Kidney (tissue), 14 donors: Measurements from ENCODE around the gene HHLA2. TPM values are rescaled to one million over a fixed set of nuclear protein-coding genes. Genes with fewer than 3 reads are reported as not detected.

Source experiments
- DNase-seq, 5 donors: peaks; one replicate each; pipeline ENCODE4 v3.0.0-alpha.2; 2013 to 2020
- FAIRE-seq: peaks from 2 replicates; lab custom pipeline; 2012; peaks lifted over from hg19 to GRCh38; lab: Jason Lieb, UNC
- H3K27ac ChIP-seq, 2 donors: one replicate each; pipeline ENCODE4 v1.7.0; 2013; ENCODE audit warnings: low read depth in 2 of 2, low read length in 2 of 2, inconsistent platforms in 1 of 2
- H3K27me3 ChIP-seq: one replicate; pipeline ENCODE4 v1.7.1; 2013; ENCODE audit warnings: low read length, inconsistent platforms; ENCODE audit not compliant: control insufficient read depth, insufficient read depth
- H3K36me3 ChIP-seq, 3 donors: one replicate each; pipeline versions ENCODE4 v1.7.0 to v1.7.1; 2013; ENCODE audit warnings: low read length in 3 of 3, control low read depth in 1 of 3, inconsistent platforms in 1 of 3; ENCODE audit not compliant: insufficient read depth in 3 of 3, control insufficient read depth in 2 of 3
- H3K4me1 ChIP-seq, 3 donors: one replicate each; pipeline versions ENCODE4 v1.7.0 to v1.7.1; 2013; ENCODE audit warnings: low read length in 3 of 3, inconsistent platforms in 1 of 3, low read depth in 1 of 3; ENCODE audit not compliant: control insufficient read depth in 2 of 3, insufficient read depth in 2 of 3
- H3K4me3 ChIP-seq, 3 donors: one replicate each; pipeline versions ENCODE4 v1.7.0 to v1.8.1; 2013; ENCODE audit warnings: low read length in 3 of 3, control low read depth in 1 of 3, inconsistent platforms in 1 of 3
- H3K9ac ChIP-seq, 3 donors: one replicate each; pipeline versions ENCODE4 v1.7.0 to v1.7.1; 2013; ENCODE audit warnings: low read length in 3 of 3, control low read depth in 1 of 3, inconsistent platforms in 1 of 3
- H3K9me3 ChIP-seq, 3 donors: one replicate each; pipeline versions ENCODE4 v1.7.0 to v1.7.1; 2013; ENCODE audit warnings: low read length in 3 of 3, control low read depth in 1 of 3, inconsistent platforms in 1 of 3; ENCODE audit not compliant: control insufficient read depth in 2 of 3, insufficient read depth in 1 of 3
- intact Hi-C: fragments of 100-400 bp; cut with DNase I; formaldehyde crosslinking; loops from one replicate; pipeline ENCODE4 v1.11.1; 2022
- polyA plus RNA-seq: library from polyadenylated mRNA; stranded (reverse); fragments of 350-450 nt; fragmentation: Illumina TruSeq; extraction: RNeasy Lipid Tissue Mini Kit (QIAGEN cat#74804); gene quantifications from one replicate; pipeline ENCODE4 v1.2.3, GENCODE V29; 2014; ENCODE audit warnings: low read depth, low replicate concordance; ENCODE audit not compliant: insufficient read depth
- total RNA-seq: library from RNA; stranded (reverse); fragmentation: NEBNext Ultra II Directional; extraction: Animal tissue kit (Norgen Biotek cat#: 25700); gene quantifications from one replicate; pipeline ENCODE4 v1.2.1, GENCODE V29; 2021
- TF ChIP-seq, protein P1 (sequence below): IDR thresholded peaks from 3 replicates; pipeline ENCODE4 v1.5.1; 2012; ENCODE audit warnings: mild to moderate bottlenecking, moderate library complexity, borderline replicate concordance; ENCODE audit not compliant: insufficient read depth; ENCODE audit errors: extremely low read depth
- donor health status: control.
- donor health status: control.
- donor health status: control.
- donor health status: control.
- donor health status: control.
- donor health status: DM: yes; HTN: yes; CAD: no.
- donor health status: Normal renal cell carcinoma (clear cell type).

HHLA2 gene
- total and polyA plus RNA-seq, 2 donors from 2014 or later, result 5.1 to 18.8 TPM

DNA sequence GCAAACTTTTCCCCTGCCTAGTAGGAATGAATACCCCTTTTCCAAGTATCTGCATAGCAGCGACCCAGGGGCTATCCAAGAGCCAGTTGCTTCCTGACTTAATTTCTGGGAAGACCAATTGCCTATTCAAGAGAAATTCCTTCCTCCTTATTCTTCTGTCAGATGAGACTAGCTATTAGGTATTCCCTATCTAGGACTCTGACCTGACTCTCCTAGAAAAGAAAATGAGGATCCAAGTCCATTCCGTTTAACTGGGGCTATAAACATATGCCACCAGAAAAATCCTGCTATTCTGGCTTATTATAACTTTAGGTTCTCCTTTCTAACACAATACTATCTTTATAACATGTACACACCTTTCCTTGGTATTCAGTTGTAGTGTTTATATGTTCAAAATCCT, 1.7 kb downstream of the HHLA2 start:
- Histone ChIP-seq H3K9ac (no peak overlapping the region), H3K27me3 (no peaks in the 10 kb centered on the region), H3K9me3 (no peaks in the 10 kb centered on the region), H3K4me1 (peaks cover 0 to 31% (median 10%) of the 10 kb centered on the region in 3 donors), H3K4me3 (peak overlapping the region in 1 of 3 donors; percentile 13), H3K27ac (peak overlapping the region; percentile 45 to 74), H3K36me3 (no peaks in the 10 kb centered on the region)
- intact Hi-C loops, result no loop called here
- TF ChIP-seq, protein P1, sequence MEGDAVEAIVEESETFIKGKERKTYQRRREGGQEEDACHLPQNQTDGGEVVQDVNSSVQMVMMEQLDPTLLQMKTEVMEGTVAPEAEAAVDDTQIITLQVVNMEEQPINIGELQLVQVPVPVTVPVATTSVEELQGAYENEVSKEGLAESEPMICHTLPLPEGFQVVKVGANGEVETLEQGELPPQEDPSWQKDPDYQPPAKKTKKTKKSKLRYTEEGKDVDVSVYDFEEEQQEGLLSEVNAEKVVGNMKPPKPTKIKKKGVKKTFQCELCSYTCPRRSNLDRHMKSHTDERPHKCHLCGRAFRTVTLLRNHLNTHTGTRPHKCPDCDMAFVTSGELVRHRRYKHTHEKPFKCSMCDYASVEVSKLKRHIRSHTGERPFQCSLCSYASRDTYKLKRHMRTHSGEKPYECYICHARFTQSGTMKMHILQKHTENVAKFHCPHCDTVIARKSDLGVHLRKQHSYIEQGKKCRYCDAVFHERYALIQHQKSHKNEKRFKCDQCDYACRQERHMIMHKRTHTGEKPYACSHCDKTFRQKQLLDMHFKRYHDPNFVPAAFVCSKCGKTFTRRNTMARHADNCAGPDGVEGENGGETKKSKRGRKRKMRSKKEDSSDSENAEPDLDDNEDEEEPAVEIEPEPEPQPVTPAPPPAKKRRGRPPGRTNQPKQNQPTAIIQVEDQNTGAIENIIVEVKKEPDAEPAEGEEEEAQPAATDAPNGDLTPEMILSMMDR, result no peak
- FAIRE-seq (no peak), DNase-seq (no peak)

DNA sequence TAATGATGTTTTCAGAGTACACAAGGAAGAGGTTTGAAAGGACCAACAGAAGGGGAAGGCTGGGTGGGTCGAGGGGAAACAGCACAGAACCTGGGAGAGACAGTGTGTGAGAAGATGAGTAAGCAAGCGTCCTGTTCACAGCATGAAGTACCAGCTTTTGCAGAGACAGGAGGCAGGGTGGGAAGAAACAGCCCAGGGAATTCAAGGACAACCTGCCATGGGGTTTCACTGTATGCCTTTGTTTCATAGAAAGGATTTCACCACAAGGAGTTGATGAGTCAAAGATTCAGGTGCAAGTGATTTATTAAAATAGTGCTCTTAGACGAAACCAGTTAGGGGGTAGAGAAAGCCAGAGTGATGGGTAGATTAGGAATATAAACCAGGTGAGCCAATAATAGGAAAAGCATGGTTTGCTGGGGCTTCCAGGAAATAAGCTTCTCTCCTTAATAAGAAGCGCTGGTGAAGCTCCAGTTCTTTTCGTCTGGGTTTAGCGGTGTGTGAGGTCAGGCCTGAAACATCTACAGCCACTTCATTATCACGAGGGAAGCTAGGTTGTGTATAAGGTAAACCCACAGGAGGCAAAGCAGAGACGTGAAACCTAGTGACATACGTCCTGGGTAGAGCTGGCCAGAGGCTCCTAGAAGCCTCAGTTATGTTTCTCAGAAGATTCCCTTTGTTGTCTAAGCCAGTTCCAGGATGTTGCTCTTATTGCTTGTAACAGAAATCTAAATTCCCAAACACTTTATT, 3.9 kb downstream of the HHLA2 start:
- Histone ChIP-seq H3K4me3 (no peak overlapping the region), H3K9ac (no peak overlapping the region), H3K4me1 (peaks cover 0 to 31% (median 10%) of the 10 kb centered on the region in 3 donors), H3K27me3 (no peaks in the 10 kb centered on the region), H3K9me3 (no peaks in the 10 kb centered on the region), H3K36me3 (no peaks in the 10 kb centered on the region), H3K27ac (peak overlapping the region; percentile 2 to 62)
- DNase-seq (no peak), FAIRE-seq (no peak)
- intact Hi-C loops, result no loop called here
- TF ChIP-seq, protein P1, result no peak

DNA sequence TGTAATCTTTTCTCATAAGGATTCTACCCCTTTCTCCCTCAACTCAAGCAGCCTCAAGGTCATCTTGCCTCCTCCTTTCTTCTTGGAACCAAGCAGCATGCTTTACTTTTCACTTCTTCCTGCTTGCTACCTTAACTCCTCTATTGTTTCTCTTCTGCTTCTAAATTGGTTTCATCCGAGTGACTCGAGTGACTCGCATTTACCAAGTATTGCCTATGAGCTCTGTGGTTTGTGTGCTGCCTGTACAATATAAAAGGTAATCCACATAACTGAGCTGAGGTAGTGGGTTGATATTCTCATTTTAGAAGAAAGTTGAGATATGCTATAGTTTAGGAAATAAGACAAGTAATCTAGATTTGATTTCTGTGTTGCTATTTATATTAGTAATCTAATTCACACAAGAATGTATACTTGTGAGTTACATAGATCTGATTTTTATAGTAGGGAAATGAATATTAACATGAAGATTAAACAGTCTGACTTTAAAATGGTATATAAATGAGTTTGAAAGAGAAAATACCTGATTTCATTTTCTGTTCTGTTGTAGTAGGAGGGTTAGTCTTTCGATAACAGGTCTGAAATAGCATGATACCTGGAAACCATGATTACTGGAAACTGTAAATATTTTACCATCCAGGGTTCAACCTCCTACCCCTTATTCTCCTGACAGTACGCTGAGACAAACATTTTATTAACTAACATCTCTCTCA, 5.5 kb downstream of the HHLA2 start:
- Histone ChIP-seq H3K4me1 (peaks cover 0 to 30% (median 6%) of the 10 kb centered on the region in 3 donors), H3K9me3 (no peaks in the 10 kb centered on the region), H3K27ac (peak overlapping the region; percentile 51 to 78), H3K27me3 (no peaks in the 10 kb centered on the region), H3K4me3 (peak overlapping the region in 2 of 3 donors; percentile 43 to 55), H3K9ac (peak overlapping the region in 1 of 3 donors; percentile 52), H3K36me3 (no peaks in the 10 kb centered on the region)
- DNase-seq, result no peak
- FAIRE-seq, result peak; percentile 6
- TF ChIP-seq, protein P1, result no peak
- intact Hi-C loops, result no loop called here
